Activated T-cell treated with anti-CD3 and anti-CD28 coated beads, Interleukin-2, amount 50 U/mL, for 1 hour (primary cell): Measurements from ENCODE around the gene FAM180B.
A peak's percentile ranks its signal among the peaks of the same experiment; 100 is the strongest.

Source experiments
- DNase-seq: peaks from one replicate; pipeline ENCODE4 v3.0.0-alpha.2; 2020

The FAM180B gene

DNA sequence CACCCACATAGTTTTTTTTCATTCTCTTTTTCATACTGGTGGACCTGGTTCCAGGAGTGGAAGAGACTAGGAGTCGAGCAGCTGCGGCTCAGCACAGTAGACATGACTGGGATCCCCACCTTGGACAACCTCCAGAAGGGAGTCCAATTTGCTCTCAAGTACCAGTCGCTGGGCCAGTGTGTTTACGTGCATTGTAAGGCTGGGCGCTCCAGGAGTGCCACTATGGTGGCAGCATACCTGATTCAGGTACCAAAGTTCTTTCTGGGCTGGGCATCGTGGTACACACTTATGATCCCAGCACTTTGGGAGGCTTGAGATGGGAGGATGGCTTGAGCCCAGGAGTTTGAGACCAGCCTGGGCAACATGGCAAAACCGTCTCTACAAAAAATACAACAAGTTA, 16.8 kb upstream of the FAM180B start:
- DNase-seq, result peak; percentile 11

DNA sequence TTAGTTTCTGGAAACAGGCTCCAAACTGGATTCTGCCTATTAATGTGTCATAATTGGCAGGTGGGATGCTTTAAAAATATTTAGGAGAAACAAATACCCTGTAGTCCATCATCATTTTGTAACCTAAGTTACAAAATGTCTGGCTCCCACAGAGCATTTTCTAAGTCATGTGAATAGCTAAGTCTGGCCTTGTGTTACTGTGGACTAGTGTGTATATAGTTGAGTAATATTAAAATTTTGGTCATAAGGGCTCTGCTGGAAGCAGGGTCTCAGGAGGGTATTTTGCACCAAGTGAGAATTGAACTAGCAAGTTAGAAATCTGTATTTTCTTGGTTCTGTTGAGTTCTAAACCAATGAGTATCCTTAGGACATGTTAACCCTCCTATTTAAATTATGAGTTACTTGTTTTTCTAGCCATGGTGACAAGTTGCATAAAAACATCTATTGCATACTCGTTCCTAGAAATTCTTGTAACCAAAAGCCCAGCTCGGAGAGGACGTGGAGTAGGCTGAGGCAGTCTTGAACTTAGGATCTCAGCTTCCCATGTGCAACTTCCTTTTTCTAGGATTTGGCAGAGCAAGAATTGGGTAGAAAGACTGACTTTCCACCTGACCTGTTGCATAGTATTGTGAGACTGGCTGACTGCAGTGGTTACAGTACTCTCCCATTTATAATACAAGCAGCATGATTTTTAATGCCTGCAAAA, 15.7 kb upstream of the FAM180B start:
- DNase-seq, result no peak

DNA sequence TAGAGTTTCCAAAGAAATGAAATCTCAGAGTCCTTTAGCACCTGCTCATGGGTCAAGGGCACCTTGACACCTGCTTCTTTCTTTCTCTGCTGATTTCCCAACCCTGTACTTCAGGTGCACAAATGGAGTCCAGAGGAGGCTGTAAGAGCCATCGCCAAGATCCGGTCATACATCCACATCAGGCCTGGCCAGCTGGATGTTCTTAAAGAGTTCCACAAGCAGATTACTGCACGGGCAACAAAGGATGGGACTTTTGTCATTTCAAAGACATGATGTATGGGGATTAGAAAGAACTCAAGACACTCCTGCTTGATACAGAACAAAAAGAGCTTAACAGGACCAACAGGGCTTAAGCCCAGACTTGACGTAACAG, 15.1 kb upstream of the FAM180B start:
- no peak for DNase-seq

DNA sequence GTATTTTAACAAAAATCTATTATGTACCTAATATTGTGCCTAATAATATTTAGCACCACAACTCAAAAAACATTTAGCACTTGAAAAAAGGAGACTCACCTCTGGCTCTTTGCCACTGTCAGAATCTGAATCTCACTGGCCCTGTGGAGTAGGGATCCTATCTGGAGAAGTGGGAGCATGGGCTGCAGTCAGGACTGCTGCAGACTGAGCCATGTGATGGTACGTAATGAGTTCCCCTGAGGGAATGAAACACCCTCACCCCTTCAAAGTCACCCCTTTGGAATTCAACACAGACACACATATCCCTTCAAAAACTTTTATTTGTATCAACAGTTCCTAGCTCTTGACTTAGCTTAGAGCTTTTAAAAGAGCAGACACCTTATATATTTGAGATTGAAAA, 14.6 kb upstream of the FAM180B start:
- DNase-seq, result no peak

DNA sequence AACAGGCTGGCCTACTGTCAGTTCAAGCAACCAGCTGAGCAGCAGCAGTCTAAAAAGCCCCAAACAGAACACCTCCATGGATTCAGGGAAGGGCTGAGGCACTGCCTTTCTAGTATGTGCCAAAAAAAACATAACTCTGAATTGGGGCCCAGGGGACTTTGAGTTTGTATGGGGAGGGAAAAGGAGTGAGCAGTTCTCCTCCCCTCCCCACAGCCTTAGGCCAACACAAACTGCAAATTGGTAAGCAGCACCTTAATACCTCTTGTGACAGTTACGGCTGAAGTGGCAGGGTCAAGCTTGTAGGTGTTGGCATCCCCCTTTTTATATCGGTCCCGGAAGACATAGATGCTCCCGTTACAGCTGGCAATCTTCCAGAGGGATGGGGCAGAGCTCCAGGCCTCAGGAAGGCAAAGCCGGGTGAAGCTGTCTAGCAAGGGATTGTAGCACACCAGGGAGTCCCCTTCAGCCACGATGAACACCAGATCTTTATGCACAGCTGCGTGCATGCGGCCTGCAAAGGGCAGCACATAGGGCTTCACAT, 13.7 kb upstream of the FAM180B start:
- DNase-seq, result no peak

DNA sequence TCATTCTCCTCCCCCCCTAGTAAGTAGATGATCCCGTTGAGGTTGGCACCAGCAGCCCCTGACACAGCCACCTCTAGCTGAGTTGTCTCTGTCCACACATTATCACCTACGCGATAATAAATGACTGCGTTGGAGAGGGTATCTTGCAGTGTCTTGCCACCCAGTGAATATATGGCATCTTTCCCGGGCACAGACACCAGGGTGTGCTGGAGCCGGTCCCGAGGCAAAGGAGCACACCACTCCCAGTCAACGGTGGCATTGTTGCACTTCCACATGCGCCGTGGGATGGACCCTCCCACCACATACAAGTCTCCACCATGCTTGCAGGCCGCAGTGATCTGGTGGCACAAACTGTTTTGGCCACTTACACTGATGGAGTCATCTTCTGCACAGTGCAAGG, 13.2 kb upstream of the FAM180B start:
- no peak for DNase-seq

DNA sequence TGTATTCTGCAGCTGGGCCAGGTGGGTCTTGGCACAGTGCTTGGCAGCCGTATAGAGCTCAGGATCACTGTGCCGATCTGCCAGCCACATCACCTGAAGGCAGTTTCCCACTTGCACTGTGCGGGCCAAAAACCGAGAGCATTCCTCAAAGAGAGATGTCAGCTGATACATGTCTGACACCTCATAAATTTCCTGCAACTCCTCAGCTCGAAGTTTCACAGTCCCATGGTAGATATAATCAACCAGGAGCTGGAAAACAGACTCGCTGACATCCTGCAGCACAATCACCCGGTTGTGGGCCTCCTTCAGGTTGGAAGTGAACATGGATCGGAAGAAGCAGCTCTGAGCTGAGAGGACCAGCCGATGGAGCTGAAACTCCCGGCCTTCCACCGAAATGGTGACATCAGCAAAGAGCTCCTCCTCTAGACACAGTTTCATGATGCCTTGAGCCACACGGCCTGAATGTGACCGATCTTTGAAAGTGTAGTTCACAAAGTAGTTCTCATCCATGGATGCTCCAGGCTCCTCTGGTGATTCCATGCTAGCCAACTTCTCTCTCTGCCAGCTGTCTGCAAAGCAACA, 8.9 kb upstream of the FAM180B start:
- DNase-seq, result no peak

DNA sequence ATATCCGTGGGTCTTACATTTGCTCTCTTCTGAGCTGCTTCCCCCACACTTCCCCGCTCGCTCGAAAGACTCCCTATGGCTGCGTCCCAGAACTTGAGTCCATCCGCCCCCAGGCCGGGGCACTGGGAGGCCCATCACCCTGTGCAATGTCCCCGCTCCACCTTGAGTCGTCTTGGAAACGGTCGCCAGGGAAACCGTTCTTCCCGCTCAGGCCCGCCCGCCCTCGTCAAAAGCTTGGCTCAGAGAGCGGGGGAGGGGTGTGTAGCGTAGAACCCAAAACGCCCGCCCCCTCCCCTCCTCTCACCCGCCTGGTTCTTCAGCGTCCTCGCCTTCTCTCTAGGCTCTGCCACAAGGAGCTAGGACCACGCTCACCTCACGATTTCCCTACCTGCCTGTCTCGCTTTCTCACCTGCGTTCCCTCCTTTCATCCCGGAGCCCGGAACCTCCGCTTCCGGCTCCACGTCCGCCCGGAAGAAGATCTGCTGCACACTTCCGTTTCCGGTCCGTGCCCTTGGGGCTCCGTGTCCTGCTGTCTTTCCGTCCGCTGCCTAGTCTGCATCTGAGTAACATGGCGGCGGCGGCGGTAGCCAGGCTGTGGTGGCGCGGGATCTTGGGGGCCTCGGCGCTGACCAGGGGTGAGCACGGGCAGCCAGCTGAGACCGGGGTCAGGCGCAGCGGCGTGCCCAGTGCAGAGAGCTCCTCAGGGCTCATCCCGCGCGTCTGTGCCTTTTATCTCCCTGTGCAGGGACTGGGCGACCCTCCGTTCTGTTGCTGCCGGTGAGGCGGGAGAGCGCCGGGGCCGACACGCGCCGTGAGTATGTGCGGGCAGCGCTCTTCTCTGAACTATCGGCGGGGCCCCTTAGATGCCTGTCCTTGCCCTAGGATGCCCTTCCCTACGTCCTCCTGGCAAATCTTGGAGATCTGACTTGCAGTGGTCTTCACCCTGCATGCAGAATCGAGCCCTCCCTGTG, 7.7 kb upstream of the FAM180B start, which contains the start of the genes KBTBD4 and NDUFS3:
Gene KBTBD4, minus strand, starts transcription at position 447 of the 971 bp plus-strand sequence. Its CDS starts 19 bp downstream, at position 428.
Gene NDUFS3, plus strand, starts transcription at position 551 of the 971 bp plus-strand sequence. Its CDS starts 18 bp downstream, at position 569.
- DNase-seq, result peak; percentile 93

DNA sequence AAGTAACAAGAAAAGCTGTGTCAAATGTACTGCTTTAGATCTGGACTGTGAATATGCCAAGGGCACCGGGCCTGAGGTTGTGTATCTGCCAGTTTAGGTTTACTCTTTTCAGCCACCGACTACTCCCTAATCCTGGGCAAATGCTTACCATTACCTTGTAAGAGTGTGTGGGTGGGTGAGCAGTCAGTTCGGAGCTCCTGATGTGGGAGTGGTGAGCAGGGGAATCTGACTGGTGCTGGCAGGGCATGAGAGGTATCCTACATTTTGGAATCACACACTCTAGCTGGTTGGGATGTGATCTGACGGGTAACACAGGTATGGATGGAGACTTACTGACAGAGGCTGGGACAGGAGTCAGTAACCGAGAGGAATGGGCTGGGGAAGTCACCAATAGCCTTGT, 2.6 kb upstream of the FAM180B start:
- no peak for DNase-seq

DNA sequence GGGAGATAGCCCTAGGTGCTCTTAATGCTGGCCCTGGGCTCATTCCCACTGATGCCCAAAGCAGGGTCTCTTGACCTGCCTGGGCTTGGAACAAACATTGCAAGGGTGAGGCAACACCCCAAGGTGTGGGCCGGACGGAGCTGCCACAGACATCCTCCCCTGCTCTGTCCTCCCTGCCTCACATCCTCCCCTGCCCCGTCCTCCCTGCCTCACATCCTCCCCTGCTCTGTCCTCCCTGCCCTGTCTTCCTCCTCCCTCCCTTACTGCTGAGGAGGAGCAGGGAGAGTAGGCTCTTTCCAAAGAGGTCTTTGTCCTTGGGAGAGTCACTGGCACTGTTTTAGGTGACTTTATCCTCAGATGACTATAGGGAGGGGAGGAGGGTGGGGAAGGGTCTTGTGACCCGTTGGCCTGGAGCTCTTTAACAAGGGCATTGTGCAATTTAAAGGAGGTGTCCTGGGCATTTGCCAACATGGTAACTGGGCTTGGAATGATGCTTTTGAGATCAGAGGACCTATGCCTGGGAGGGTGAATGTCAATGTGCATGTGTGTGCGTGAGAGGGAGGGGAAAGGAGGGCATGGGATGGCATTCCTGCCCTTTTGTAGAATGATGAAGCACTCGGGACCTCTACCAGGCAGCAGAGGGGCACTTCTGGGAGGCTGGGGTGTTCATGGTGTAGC, 700 bp downstream of the FAM180B start:
- DNase-seq, result no peak

DNA sequence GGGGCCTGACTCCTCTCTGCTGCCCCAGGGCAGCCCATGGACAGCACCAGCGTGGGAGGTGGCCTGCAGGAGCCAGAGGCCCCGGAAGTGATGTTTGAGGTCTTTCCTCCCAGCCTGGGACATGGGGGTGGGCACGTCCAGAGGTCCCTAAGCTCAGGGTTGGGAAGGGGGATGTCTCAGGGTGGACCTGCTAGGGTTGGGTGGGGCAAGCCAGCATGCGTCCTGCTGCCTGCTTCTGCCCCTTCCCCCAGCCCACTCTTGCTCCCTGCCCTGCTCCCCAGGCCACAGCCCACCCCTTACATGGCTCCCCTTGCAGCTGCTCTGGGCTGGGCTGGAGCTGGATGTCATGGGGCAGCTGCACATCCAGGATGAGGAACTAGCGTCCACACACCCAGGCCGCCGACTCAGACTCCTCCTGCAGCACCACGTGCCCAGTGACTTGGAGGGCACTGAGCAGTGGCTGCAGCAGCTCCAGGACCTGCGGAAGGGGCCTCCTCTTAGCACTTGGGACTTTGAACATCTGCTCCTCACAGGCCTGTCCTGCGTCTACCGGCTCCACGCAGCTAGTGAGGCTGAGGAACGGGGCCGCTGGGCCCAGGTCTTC, 1.3 kb downstream of the FAM180B start:
- DNase-seq, result no peak

DNA sequence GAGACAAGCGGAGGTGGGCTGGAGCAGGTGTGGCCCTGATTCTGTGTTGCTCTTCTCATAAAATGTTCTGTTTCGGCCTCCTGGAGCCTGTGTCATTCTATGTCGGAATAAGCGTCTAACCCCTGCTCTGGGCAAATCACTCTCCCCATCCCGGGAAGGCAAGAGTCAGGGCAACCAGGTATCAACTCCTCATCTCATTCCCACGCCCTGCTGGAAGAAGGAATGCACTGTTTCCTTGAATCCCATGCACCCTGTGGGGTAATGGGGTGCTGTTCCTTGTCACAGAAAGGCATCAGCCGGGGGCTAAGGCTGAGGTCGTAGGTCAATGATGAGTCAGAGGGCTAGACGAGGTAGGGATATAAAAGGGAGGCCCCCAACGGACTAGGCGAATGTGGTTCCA, 2.6 kb downstream of the FAM180B start:
- no peak for DNase-seq

DNA sequence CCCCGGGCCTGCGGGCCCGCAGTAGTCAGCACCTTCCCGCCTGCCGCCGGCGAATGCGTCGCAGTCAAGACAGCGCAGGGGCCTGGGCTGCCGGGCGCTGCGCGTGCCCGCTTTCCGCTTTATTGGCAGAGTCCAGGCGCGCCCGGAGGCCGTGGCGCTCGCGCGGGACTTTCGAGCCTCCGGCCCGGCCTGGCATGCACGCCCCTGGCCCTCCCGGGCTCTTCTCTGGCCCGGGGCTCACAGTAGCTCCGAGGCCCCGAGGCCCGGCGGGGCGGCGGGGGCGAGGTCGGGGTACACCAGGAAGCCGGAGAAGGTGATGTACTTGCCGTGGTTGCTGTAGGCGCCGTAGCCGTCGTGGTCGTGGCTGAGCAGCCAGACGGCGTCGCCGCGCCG, 3.1 kb downstream of the FAM180B start:
- no peak for DNase-seq

DNA sequence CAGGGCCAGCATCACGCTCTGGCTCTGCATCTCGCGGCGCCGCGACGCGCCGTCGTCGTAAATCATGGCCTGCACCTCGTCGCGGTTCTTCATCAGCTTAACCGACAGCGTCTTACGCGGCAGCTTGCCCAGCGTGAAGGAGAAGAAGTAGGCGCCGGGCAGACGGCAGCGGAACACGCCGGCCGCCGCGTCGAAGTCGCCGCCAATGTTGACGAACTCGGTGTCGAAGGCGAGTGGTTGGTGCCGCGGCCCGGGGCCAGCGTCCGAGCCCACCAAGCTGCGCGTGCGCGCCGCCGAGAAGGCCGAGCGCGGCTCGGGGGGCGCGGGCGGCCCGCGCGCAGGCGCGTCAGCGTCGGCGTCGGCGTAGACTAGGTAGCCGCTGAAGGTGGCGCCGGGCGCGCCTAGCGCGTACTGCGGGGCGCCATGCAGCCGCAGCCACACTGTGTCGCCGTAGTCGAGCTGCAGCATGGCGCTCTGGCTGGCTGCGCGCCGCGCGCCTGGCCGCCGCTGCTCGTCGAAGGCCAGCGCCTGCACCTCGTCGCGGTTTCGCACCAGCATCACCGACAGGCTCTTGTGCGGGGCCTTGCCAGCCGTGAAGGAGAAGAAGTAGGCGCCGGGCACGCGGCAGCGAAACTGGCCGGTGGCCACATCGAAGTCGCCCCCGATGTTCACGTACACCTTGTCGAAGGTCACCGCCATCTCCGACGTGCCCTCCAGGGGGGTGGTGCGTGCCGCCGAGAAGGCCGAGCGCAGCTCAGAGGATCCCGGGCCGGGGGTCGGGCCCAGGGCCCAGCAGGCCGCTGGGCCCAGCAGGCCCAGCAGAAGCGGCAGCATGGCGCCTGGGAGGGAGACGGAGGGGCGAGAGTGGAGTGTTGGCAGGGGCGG, 3.7 kb downstream of the FAM180B start:
- DNase-seq, result no peak

DNA sequence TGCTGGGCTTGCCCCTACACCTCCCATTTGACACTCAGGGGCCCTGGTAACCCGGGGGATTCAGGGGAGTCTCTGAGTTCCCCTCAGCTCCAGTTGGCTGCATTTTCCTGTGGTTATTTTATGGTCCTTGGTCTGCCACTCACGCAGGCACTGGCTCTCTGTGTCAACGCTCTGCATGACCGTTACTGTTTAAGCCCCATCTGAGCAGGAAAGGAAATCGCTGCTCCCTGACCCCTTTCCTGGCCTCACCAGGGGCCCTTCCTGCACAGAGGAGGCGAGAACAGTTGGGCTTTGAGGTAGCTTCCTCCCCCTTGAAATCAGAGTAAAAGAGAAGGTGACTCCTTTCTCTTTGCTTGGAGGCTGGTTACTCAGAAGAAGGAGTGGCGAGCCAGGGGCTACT, 5.3 kb downstream of the FAM180B start:
- no peak for DNase-seq

DNA sequence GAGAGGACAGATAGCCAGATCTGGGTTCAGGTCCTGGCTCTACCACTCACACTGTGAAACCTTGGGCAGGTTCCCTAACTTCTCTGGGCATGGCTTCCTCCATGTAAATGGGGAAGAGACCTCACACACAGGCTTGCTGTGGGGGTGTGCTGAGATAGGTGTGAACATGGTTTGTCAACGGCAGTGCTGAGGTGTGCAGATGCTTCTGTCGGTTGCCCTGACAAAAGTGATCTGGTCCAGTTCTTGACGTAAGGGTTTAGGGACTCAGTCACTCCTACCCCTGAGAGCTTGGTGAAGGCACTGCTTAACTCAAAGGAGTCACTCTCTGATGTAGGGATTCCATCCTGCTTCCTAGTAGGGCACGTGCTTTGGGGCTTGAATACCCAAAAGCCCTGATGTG, 5.8 kb downstream of the FAM180B start:
- DNase-seq, result no peak

DNA sequence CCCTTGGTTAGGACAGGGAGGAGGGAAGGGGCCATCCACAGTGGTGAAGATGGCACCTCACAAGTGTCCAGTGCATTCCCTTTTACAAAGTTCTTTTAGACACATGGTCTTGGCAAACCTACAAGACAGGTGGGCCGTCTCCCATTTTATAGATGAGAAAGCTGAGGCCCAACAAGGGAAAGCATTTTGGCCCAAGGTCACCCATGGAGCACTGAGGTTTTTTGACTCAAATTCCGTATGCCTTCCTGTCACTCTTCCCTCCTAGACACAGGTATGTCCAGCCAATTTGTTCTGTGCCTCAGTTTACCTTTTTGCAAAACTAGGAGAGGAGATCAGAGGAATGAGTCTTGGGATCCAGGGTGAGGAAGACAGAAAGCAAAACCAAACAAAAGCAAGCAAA, 6.5 kb downstream of the FAM180B start:
- DNase-seq, result no peak

DNA sequence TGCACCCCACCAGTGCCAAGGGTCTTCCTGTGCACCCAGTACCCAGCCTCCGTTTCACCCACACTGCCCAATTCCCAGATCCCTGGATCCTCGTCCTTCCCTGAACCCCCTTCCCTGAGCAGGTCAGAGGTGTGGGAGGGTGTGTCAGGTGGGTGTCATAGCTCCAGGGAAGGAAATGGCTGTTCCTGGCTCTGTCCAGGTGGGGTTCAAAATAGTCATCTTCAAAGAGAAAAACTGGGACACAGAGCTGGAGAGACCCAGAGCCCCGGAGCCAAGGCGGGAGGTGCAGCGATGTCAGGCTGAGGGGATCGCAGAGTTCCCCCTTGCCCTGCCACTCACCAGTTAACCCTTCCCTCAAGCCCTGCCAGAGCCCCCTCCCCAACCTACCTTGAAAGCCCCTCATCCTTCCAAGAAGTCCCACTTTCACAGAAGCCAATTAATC, 7.0 kb downstream of the FAM180B start:
- DNase-seq, result no peak

DNA sequence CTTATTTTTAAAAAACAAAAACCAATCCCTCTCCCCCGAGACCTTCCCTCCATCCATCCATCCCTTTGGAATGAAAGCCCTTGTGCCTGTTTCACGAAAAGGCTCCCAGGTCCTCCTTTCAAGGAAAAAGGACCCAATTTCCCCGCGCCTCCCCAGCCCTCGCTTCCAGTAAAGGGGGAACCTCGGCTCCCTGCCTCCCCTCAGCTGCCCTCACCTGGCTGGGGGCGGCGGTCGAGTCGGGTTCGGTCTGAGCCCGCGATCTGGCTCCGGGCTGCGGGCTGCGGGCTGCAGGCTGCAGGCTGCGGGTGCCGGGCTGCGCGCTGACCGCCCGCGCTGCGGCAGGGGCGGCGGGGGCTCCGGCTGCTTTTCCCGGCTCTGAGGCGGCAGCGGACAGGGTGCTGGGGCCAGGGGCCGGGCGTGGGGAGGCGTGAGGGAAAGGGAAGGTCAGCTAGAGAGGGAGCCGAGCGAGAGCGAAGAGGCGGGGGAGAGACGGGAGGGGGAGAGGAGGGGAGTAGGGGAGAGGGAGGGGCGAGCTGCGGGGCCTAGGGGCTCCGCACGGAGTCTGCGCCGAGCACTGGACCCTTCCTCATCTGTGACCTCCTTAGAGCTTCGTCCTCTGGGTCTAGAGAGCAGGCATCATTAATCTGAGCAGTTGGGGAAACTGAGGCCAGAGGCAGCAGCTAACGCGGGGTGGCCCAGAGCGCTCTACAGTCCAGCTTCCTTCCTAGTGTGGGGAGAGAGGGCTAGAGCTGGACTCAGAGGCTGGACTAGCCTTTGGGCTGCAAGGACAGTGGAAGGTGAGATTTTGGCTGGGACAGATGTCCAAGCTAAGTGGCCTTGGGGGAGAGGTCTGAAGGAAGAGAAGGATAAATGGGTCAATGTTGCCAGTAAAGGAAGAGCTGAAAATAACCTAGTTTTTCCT, 7.7 kb downstream of the FAM180B start, which contains the start of gene C1QTNF4:
Gene C1QTNF4, minus strand, starts transcription at position 478 of the 922 bp plus-strand sequence. CDS start 3,601 bp downstream, outside the sequence.
- DNase-seq, result no peak

DNA sequence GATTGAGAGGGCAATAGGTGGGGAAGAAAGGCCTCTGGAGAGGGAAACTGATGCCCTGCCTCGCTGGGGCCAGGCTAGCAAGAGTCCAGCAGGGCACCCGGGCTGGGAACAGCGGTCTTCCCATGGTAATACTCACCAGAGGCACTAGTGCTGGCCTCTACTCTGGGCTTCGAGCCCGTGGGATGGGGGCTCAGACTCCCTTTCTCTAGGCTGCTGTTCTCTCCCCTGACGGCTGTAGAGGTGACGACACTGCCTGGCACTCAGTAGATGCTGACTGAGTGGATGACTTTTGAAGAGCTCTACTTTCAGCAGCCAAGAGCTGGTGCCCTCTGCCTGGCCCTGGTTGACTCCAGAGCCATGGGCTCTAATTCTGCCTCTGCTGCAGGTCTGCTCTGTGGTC, 8.6 kb downstream of the FAM180B start:
- no peak for DNase-seq
